Karpas-422 (cell line): ENCODE measurements around the gene NTSR1. TPM values are rescaled to one million over a fixed set of nuclear protein-coding genes. Genes with fewer than 3 reads are reported as not detected.

Experiments used
- DNase-seq: peaks from one replicate; pipeline ENCODE4 v3.0.0-alpha.2; 2015
- H2AFZ ChIP-seq: fragments of 200-600 bp; sonication (generic); 2 replicates; pipeline ENCODE4 v1.6.1; 2014; ENCODE audit warnings: antibody characterized with exemption, low read length, mixed read lengths
- H3K27ac ChIP-seq: fragments of 200-600 bp; sonication (generic); 2 replicates; pipeline ENCODE4 v1.5.1; 2014; ENCODE audit warnings: mild to moderate bottlenecking, low read length, moderate library complexity
- H3K27me3 ChIP-seq: fragments of 200-600 bp; sonication (generic); 2 replicates; pipeline ENCODE4 v1.6.1; 2014; ENCODE audit warnings: low read length, mixed read lengths
- H3K36me3 ChIP-seq: fragments of 200-600 bp; sonication (generic); 2 replicates; pipeline ENCODE4 v1.6.1; 2014; ENCODE audit warnings: low read length, mixed read lengths; ENCODE audit not compliant: insufficient read depth
- H3K4me1 ChIP-seq: fragments of 200-600 bp; sonication (generic); 2 replicates; pipeline ENCODE4 v1.6.1; 2014; ENCODE audit warnings: mild to moderate bottlenecking, low read length, mixed read lengths
- H3K4me2 ChIP-seq: fragments of 200-600 bp; sonication (generic); 2 replicates; pipeline ENCODE4 v1.6.1; 2014; ENCODE audit warnings: low read length, low read depth, mild to moderate bottlenecking; ENCODE audit not compliant: poor library complexity, severe bottlenecking
- H3K4me3 ChIP-seq: fragments of 200-600 bp; sonication (generic); 2 replicates; pipeline ENCODE4 v1.5.1; 2014; ENCODE audit warnings: mild to moderate bottlenecking, antibody characterized with exemption, low read length, mixed read lengths
- H3K79me2 ChIP-seq: fragments of 200-600 bp; sonication (generic); 2 replicates; pipeline ENCODE4 v1.6.1; 2014; ENCODE audit warnings: mild to moderate bottlenecking, low read length, mixed read lengths
- H3K9ac ChIP-seq: fragments of 200-600 bp; sonication (generic); 2 replicates; pipeline ENCODE4 v1.6.0; 2014; ENCODE audit warnings: low read length
- H3K9me2 ChIP-seq: fragments of 200-600 bp; sonication (generic), shearing (Covaris generic); replicated peaks from 2 replicates; pipeline ENCODE4 v1.6.0; 2014; ENCODE audit warnings: mild to moderate bottlenecking, low read length, moderate library complexity; ENCODE audit not compliant: insufficient read depth
- H3K9me3 ChIP-seq: fragments of 300-700, 200-600 bp; sonication (generic); 2 replicates; pipeline ENCODE4 v1.6.1; 2014; ENCODE audit warnings: low read length, mixed read lengths
- H4K20me1 ChIP-seq: fragments of 200-600 bp; sonication (generic); 2 replicates; pipeline ENCODE4 v1.6.1; 2014; ENCODE audit warnings: mild to moderate bottlenecking, antibody characterized with exemption, low read length, low read depth; ENCODE audit not compliant: insufficient read depth
- total RNA-seq: library from RNA; depleted of rRNA; stranded (reverse); fragments of >200 nt; shearing (Covaris generic); gene quantifications from 2 replicates; pipeline ENCODE4 v1.2.3, GENCODE V29; 2014; ENCODE audit warnings: low replicate concordance

NTSR1 gene
- total RNA-seq, 1 experiment from 2014 or later, result not detected

GRCh38 chr20:62764156-62764935, 55.7 kb downstream of the NTSR1 start:
- H3K4me1 ChIP-seq, result no peaks in the 10 kb centered on the region
- no peaks in the 10 kb centered on the region for H3K27me3 ChIP-seq
- H2AFZ ChIP-seq, result no peak overlapping the region
- DNase-seq, result no peak
- H3K9ac ChIP-seq, result no peak overlapping the region
- no peaks in the 10 kb centered on the region for H3K36me3 ChIP-seq
- no peak overlapping the region for H3K4me3 ChIP-seq
- H3K4me2 ChIP-seq, result no peak overlapping the region
- H3K9me2 ChIP-seq, result no peaks in the 10 kb centered on the region
- no peaks in the 10 kb centered on the region for H3K9me3 ChIP-seq
- H4K20me1 ChIP-seq, result no peaks in the 10 kb centered on the region
- H3K79me2 ChIP-seq, result no peaks in the 10 kb centered on the region
- no peak overlapping the region for H3K27ac ChIP-seq

DNA sequence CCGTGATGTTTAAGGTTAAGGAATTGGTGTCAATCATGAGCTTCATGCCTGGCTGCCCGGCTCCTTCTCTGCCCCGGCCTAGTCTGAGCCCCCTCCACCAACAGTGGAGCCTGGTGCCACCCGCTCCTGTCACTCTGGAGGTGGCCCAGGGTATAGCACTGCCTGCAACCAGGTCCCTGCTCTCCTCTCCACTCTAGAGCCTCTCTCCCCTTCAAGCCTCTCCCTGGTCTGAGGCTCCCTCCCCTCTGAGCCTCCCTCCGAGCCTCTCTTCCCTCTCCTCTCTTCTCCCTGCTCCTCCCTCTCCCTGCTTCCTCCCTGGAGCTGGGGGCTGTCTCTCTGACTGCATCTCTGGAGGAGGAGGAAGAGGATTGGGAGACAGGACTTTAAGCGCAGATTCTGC, 56.4 kb downstream of the NTSR1 start:
- H3K79me2 ChIP-seq, result no peaks in the 10 kb centered on the region
- DNase-seq, result peak; percentile 56
- no peaks in the 10 kb centered on the region for H3K9me3 ChIP-seq
- no peak overlapping the region for H3K4me2 ChIP-seq
- H2AFZ ChIP-seq, result no peak overlapping the region
- H3K4me1 ChIP-seq, result no peaks in the 10 kb centered on the region
- no peaks in the 10 kb centered on the region for H3K27me3 ChIP-seq
- no peaks in the 10 kb centered on the region for H3K36me3 ChIP-seq
- no peaks in the 10 kb centered on the region for H4K20me1 ChIP-seq
- H3K9ac ChIP-seq, result no peak overlapping the region
- H3K9me2 ChIP-seq, result no peaks in the 10 kb centered on the region
- no peak overlapping the region for H3K4me3 ChIP-seq
- H3K27ac ChIP-seq, result no peak overlapping the region

DNA sequence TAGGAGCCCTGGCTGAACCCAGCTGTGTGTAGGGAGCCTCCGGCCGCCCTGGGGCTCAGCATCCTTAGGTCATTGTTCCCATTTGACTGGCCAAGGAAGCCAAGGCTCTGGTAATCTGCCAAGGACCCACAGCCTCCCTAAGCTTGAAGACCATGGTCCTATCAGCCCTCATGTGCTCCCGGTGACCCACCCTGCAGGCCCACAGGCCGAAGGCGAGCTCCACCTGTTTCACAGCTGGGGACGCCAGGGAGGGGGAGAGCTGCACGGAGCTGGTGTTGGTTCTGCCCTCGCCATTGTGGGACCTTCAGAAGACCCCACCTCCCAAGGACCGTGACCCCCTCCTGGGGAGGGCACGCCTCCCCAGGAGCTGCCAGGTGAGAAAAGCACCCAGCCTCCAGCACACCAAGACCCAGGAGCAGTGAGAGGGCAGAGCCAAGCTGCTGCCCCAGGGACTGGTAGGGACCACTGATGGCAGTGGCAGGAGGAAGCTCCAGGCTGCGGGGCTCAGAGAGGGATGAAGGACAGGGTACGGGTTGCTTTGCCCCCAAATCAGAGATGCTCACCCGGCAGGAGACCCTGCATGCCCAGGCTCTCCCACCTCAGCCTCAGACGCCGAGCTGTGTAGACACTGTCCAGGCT, 56.9 kb downstream of the NTSR1 start:
- Histone ChIP-seq H3K4me1 (no peaks in the 10 kb centered on the region), H3K4me2 (no peak overlapping the region), H3K27ac (no peak overlapping the region), H3K9me3 (no peaks in the 10 kb centered on the region), H2AFZ (no peak overlapping the region), H3K9ac (no peak overlapping the region), H3K27me3 (no peaks in the 10 kb centered on the region), H3K4me3 (no peak overlapping the region), H3K9me2 (no peaks in the 10 kb centered on the region), H3K36me3 (no peaks in the 10 kb centered on the region), H4K20me1 (no peaks in the 10 kb centered on the region), H3K79me2 (no peaks in the 10 kb centered on the region)
- no peak for DNase-seq

DNA sequence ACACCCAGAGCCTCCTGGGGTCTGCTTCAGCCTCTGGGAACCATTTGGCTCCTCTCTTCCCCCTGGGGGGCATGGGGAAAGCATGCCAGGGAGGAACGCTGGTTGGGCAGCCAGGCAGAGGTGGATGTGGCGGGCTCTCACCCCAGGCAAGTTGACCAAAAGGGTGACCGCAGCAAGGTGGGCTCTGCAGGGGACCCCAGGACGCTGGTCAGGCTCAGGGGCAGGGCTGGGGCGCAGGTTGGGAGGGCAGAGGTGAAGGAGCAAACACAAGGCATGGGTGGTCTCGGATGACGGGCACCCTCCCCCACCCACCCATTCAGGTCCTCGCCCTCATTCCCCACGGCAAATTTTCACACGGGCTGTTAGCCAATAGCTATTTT, 57.4 kb downstream of the NTSR1 start:
- no peak overlapping the region for H3K4me3 ChIP-seq
- H3K9me2 ChIP-seq, result no peaks in the 10 kb centered on the region
- no peaks in the 10 kb centered on the region for H3K4me1 ChIP-seq
- H3K27ac ChIP-seq, result no peak overlapping the region
- H3K36me3 ChIP-seq, result no peaks in the 10 kb centered on the region
- H3K9me3 ChIP-seq, result no peaks in the 10 kb centered on the region
- DNase-seq, result no peak
- no peak overlapping the region for H3K9ac ChIP-seq
- no peak overlapping the region for H3K4me2 ChIP-seq
- H3K27me3 ChIP-seq, result no peaks in the 10 kb centered on the region
- H4K20me1 ChIP-seq, result no peaks in the 10 kb centered on the region
- no peak overlapping the region for H2AFZ ChIP-seq
- H3K79me2 ChIP-seq, result no peaks in the 10 kb centered on the region

GRCh38 chr20:62766716-62767115, 58.1 kb downstream of the NTSR1 start:
- no peaks in the 10 kb centered on the region for H3K36me3 ChIP-seq
- no peaks in the 10 kb centered on the region for H3K9me2 ChIP-seq
- no peak overlapping the region for H2AFZ ChIP-seq
- H3K9me3 ChIP-seq, result no peaks in the 10 kb centered on the region
- no peak overlapping the region for H3K4me3 ChIP-seq
- H3K27me3 ChIP-seq, result no peaks in the 10 kb centered on the region
- H3K4me1 ChIP-seq, result no peaks in the 10 kb centered on the region
- no peaks in the 10 kb centered on the region for H3K79me2 ChIP-seq
- no peak overlapping the region for H3K4me2 ChIP-seq
- no peak overlapping the region for H3K9ac ChIP-seq
- no peak overlapping the region for H3K27ac ChIP-seq
- no peak for DNase-seq
- no peaks in the 10 kb centered on the region for H4K20me1 ChIP-seq

DNA sequence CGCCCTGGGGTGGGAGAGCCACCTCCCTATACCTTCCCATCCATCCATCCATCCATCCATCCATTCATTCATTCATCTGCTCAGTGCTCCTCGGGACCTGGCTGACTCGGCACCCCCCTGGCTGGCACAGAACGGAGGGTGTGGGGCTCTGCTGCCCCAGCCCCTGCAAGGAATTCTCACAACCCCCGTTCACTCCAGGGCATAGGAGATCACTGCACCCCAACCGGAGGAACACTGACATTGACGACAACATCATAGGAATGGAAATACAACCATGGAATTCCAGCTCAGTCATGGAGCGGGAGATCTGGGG, 59.6 kb downstream of the NTSR1 start:
- Histone ChIP-seq H3K4me3 (no peak overlapping the region), H3K4me2 (no peak overlapping the region)

DNA sequence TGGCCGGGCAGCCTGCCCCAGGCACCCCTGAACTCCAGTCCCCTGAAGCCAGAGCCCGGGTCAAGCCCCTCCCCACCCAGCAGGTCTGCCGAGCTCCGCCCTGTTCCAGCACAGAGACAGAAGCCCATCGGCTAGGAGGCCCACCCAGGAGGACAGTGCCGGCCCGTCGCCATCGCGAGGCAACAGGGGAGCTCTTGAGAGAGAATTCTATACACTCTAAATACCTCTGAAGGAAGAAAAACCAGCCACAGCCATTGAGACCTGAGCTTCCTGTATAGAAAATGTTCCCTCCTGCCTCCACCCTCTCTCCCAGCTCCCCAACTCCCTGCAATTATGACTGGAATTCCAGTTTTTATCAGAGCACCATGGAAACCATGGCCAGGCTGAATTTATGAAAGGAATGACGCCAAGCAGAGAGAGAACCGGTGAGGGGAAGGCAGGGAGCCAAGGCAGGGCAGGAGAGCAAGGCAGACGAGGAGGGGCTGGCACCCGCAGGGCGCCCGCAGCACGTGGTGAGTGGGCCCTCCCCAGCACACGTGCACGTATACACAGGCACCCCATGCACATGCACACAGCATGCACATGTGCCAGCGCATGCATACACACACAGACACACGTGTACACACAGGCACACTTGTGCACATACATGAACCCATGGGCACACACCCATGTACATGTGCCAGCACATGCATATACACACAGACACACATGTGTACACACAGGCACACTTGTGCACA, 60.1 kb downstream of the NTSR1 start:
- no peak overlapping the region for H3K4me2 ChIP-seq
- H3K27ac ChIP-seq, result no peak overlapping the region
- H3K9ac ChIP-seq, result no peak overlapping the region
- no peaks in the 10 kb centered on the region for H4K20me1 ChIP-seq
- no peaks in the 10 kb centered on the region for H3K9me2 ChIP-seq
- no peak for DNase-seq
- H3K9me3 ChIP-seq, result no peaks in the 10 kb centered on the region
- no peak overlapping the region for H2AFZ ChIP-seq
- no peak overlapping the region for H3K4me3 ChIP-seq
- no peaks in the 10 kb centered on the region for H3K4me1 ChIP-seq
- H3K79me2 ChIP-seq, result no peaks in the 10 kb centered on the region
- H3K36me3 ChIP-seq, result no peaks in the 10 kb centered on the region
- H3K27me3 ChIP-seq, result no peaks in the 10 kb centered on the region

More for the DNA sequence above, 59.6 kb downstream of the NTSR1 start:
- Histone ChIP-seq H3K36me3 (no peaks in the 10 kb centered on the region), H3K9me3 (no peaks in the 10 kb centered on the region), H3K27ac (no peak overlapping the region), H3K9me2 (no peaks in the 10 kb centered on the region), H4K20me1 (no peaks in the 10 kb centered on the region), H2AFZ (no peak overlapping the region), H3K79me2 (no peaks in the 10 kb centered on the region), H3K4me1 (no peaks in the 10 kb centered on the region), H3K9ac (no peak overlapping the region), H3K27me3 (no peaks in the 10 kb centered on the region)
- DNase-seq, result no peak

- Histone ChIP-seq H2AFZ (no peak overlapping the region), H3K9ac (no peak overlapping the region), H3K36me3 (no peaks in the 10 kb centered on the region), H4K20me1 (no peaks in the 10 kb centered on the region), H3K9me3 (no peaks in the 10 kb centered on the region), H3K4me1 (no peaks in the 10 kb centered on the region), H3K4me2 (no peak overlapping the region), H3K9me2 (no peaks in the 10 kb centered on the region), H3K27me3 (no peaks in the 10 kb centered on the region), H3K79me2 (no peaks in the 10 kb centered on the region), H3K4me3 (no peak overlapping the region), H3K27ac (no peak overlapping the region)
- DNase-seq, result no peak
Observed at GRCh38 chr20:62769346-62770071, 60.9 kb downstream of the NTSR1 start.
